ENCODE data around the gene BICRAL. TPM values are rescaled to one million over a fixed set of nuclear protein-coding genes. Genes with fewer than 3 reads are reported as not detected.

Gene BICRAL
- total and polyA plus RNA-seq, 9 of the 15 experiments (the other 6 are each of a cell fraction or from before 2014, with no cell fraction given), result 1.2 to 11.9 (median 5.6) TPM

DNA sequence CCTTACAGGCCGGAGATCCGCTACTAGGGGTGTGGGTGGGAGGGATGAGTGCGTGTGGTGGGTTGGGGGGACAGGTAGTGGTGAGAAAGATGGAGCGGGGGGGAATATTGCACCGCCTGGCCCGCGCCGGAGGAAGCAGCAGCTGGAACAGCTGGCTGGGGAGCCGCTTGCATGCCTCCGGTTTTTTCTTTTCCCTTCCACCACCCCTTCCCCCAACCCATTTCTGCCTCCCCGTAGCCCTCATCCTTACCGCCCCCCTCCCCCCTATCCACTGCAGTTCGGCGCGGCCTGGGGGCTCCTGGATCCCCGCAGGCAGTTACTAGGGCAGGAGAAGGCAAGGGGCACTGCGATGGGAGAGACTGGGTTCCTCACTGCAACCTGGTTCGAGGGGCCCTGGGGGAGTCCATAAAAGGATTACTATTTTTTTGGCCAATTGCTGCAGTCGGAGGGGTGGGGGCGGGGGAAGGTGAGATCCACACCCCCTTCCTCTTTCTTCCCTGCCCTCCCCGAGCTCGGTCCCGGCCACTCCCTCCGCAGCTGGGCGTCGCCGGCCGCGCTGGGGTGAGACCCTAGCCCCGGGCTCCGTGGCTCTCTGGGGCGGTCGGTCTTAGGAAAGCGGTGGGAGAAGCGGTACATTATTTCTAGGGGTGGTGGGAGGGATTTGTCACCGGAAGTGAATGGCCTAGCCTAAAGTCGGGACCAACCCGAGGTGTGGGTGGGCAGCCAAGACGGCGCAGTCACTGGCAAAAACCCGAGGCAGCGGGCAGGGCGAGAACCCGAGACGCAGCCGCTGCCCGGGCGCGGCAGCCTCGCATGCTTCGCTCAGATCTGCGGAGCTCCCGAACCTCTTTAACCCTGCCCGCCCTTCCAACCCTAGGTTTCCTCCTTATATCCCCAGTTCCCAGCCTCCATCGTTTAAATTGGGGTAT lies 35.1 kb upstream of the BICRAL start (continued):
- TF ChIP-seq ETV1 (tag; conservative IDR thresholded peaks at IDR 0.05; ENCODE audit: low read depth) (peak; percentile 68), SMARCB1 (IDR thresholded peaks at IDR 0.05; ENCODE audit: insufficient read length, low read depth) (no peak), MED1 (CRISPR knock-in tag; IDR thresholded peaks at IDR 0.05; ENCODE audit: borderline replicate concordance) (no peak), FOXJ3 (CRISPR knock-in tag; IDR thresholded peaks at IDR 0.05) (no peak), SMARCA4 (IDR thresholded peaks at IDR 0.05) (no peak), SIN3A (IDR thresholded peaks at IDR 0.05; ENCODE audit: borderline replicate concordance in 2 of 2, control insufficient read depth in 1 of 2, low read depth in 2 of 2, low read length in 2 of 2) (peak; percentile 76 to 88; a peak in 3 of 4 replicates), ZNF785 (CRISPR knock-in tag; IDR thresholded peaks at IDR 0.05) (no peak), RNF2 (IDR thresholded peaks at IDR 0.05) (no peak; the same call in none of the 2 replicates), TARDBP (IDR thresholded peaks at IDR 0.05) (no peak), ELF1 (tag; IDR thresholded peaks at IDR 0.05) (no peak; the same call in 1 of the 2 replicates), KLF16 (IDR thresholded peaks at IDR 0.05) (no peak), SMAD2 (IDR thresholded peaks at IDR 0.05; ENCODE audit: low read depth, low read length) (no peak), SP1 (CRISPR knock-in tag; IDR thresholded peaks at IDR 0.05) (peak; percentile 76; the same call in 1 of the 2 replicates), NR3C1 (CRISPR knock-in tag; IDR thresholded peaks at IDR 0.05) (no peak), MTA1 (IDR thresholded peaks at IDR 0.05; ENCODE audit: borderline replicate concordance) (no peak), PHF21A (IDR thresholded peaks at IDR 0.05; ENCODE audit: borderline replicate concordance, low read depth) (0 out of 2 replicates have a peak, but pooled peaks have one; percentile 9), KHSRP (IDR thresholded peaks at IDR 0.05) (no peak), HDAC8 (tag; IDR thresholded peaks at IDR 0.05) (no peak)
- TF ChIP-seq, protein P1, sequence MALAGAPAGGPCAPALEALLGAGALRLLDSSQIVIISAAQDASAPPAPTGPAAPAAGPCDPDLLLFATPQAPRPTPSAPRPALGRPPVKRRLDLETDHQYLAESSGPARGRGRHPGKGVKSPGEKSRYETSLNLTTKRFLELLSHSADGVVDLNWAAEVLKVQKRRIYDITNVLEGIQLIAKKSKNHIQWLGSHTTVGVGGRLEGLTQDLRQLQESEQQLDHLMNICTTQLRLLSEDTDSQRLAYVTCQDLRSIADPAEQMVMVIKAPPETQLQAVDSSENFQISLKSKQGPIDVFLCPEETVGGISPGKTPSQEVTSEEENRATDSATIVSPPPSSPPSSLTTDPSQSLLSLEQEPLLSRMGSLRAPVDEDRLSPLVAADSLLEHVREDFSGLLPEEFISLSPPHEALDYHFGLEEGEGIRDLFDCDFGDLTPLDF (CRISPR knock-in tag; IDR thresholded peaks at IDR 0.05), result no peak
- TF ChIP-seq, protein P2, sequence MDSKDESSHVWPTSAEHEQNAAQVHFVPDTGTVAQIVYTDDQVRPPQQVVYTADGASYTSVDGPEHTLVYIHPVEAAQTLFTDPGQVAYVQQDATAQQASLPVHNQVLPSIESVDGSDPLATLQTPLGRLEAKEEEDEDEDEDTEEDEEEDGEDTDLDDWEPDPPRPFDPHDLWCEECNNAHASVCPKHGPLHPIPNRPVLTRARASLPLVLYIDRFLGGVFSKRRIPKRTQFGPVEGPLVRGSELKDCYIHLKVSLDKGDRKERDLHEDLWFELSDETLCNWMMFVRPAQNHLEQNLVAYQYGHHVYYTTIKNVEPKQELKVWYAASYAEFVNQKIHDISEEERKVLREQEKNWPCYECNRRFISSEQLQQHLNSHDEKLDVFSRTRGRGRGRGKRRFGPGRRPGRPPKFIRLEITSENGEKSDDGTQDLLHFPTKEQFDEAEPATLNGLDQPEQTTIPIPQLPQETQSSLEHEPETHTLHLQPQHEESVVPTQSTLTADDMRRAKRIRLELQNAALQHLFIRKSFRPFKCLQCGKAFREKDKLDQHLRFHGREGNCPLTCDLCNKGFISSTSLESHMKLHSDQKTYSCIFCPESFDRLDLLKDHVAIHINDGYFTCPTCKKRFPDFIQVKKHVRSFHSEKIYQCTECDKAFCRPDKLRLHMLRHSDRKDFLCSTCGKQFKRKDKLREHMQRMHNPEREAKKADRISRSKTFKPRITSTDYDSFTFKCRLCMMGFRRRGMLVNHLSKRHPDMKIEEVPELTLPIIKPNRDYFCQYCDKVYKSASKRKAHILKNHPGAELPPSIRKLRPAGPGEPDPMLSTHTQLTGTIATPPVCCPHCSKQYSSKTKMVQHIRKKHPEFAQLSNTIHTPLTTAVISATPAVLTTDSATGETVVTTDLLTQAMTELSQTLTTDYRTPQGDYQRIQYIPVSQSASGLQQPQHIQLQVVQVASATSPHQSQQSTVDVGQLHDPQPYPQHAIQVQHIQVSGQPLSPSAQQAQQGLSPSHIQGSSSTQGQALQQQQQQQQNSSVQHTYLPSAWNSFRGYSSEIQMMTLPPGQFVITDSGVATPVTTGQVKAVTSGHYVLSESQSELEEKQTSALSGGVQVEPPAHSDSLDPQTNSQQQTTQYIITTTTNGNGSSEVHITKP (IDR thresholded peaks at IDR 0.05; ENCODE audit: partially characterized antibody), result peak; percentile 90
- TF ChIP-seq, protein P3, sequence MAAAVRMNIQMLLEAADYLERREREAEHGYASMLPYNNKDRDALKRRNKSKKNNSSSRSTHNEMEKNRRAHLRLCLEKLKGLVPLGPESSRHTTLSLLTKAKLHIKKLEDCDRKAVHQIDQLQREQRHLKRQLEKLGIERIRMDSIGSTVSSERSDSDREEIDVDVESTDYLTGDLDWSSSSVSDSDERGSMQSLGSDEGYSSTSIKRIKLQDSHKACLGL (CRISPR knock-in tag; IDR thresholded peaks at IDR 0.05; ENCODE audit: borderline replicate concordance, poor library complexity, severe bottlenecking), result no peak
- TF ChIP-seq, protein P4, sequence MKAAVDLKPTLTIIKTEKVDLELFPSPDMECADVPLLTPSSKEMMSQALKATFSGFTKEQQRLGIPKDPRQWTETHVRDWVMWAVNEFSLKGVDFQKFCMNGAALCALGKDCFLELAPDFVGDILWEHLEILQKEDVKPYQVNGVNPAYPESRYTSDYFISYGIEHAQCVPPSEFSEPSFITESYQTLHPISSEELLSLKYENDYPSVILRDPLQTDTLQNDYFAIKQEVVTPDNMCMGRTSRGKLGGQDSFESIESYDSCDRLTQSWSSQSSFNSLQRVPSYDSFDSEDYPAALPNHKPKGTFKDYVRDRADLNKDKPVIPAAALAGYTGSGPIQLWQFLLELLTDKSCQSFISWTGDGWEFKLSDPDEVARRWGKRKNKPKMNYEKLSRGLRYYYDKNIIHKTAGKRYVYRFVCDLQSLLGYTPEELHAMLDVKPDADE (conservative IDR thresholded peaks at IDR 0.05; ENCODE audit: control insufficient read depth, low read depth, low read length), result peak; percentile 64; the same call in 1 of the 2 replicates

Data from K562 (cell line).